ENCODE data around the gene ZNF628.

The ZNF628 gene

DNA sequence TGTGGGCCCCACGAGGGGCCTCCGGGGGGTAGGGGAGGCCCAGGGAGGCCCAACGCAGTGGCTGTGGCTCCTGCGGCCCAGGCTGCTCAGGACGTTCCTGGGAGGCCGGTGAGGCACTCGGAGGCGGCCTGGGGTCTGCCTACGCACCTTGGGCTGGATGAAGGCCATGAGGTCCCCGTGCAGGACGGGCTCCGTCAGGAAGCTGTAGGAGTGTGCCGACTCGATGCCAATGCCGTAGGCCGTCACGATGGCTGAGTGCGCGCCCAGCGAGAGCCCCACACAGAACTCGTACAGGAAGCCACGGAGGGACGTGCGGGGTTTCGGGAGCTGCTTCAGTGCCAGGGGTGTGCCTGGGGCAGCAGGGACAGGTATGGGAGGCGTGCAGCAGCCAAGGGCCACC, 54.6 kb downstream of the ZNF628 start:
- no peak for DNase-seq
